OCI-LY1 (cell line): Measurements from ENCODE around the gene MAPK8.

Experiments used
- CTCF ChIP-seq: fragments of 200-600 bp; sonication (generic), shearing (Covaris generic); IDR thresholded peaks from 2 replicates; pipeline ENCODE4 v1.5.1; 2017; ENCODE audit warnings: mild to moderate bottlenecking, antibody characterized with exemption, low read length, moderate library complexity, mixed read lengths
- EZH2 ChIP-seq: fragments of 200-600 bp; sonication (generic), shearing (Covaris generic); IDR thresholded peaks from 2 replicates; pipeline ENCODE4 v1.8.0; 2017; ENCODE audit warnings: borderline replicate concordance, mixed run types, mild to moderate bottlenecking, antibody characterized with exemption, low read length, moderate library complexity, mixed read lengths

GRCh38 chr10:48484911-48485310, 178.4 kb downstream of the MAPK8 start:
- no peak for TF ChIP-seq CTCF
- no peak for TF ChIP-seq EZH2
